ENCODE data around the gene NAT14.

NAT14 gene

DNA sequence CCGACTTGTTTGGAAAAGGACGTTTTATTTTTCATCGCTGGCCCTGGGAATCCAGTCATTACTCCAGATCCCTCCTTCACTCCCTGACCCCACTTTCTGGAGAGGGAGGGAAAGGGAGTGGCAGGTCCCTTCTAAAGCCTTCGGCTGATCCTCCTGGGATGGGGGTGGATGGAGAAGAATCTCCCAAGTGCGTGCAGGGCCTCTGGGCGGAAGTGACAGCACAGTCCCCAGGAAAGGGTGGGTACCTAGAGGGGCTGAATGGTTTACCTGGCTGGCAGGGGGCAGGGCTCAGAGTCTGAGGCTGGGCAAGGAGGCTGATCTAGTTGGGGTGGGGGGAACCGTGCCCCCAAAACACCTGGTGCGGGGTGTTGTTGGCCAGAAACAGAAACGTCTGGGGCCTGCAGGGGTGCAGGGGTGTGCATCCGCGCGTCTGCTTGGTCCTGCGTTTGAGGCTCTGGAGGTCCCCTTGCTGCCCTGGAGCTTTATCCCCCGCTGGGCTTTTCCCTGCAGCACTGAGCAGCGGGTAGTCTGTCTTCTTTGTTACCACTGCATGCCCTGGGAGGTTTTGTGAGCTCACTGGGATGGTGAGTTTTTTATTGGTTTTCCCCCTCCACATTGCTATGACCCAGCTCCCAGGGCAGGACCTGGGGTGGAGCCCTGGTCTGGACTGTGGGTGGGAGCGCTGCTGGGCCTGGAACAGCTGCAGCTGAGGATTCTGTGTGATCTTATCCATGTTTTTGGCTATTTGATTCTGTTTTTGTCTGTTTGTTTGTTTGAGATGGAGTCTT lies 11.6 kb upstream of the NAT14 start:
- no peaks in the 10 kb centered on the region for H3K36me3 ChIP-seq (replicated peaks; ENCODE audit: insufficient read depth, low read length)
- no peak for DNase-seq
- peaks cover 4% of the 10 kb centered on the region for H3F3A ChIP-seq (ENCODE audit: insufficient read depth, low read length)
- H4K20me1 ChIP-seq (ENCODE audit: insufficient read depth, low read length) = no peaks in the 10 kb centered on the region
- H3K9me2 ChIP-seq (replicated peaks; ENCODE audit: insufficient read depth, low read length) = no peaks in the 10 kb centered on the region
- H3K9ac ChIP-seq (ENCODE audit: low read length) = no peak overlapping the region
- no peak overlapping the region for H3K27ac ChIP-seq (ENCODE audit: low read length)
- no peak overlapping the region for H3K4me3 ChIP-seq (ENCODE audit: low read length)
- peaks cover 8% of the 10 kb centered on the region; the same call in 1 of the 2 replicates for H3K4me1 ChIP-seq (ENCODE audit: low read length)
- no peak overlapping the region for H2AFZ ChIP-seq (ENCODE audit: low read length)
- no peak for TF ChIP-seq EZH2phosphoT487 (IDR thresholded peaks at IDR 0.05; ENCODE audit: low read length)
- TF ChIP-seq EZH2 (optimal IDR thresholded peaks at IDR 0.05; ENCODE audit: low read depth, low read length) = no peak
- TF ChIP-seq, protein P1, sequence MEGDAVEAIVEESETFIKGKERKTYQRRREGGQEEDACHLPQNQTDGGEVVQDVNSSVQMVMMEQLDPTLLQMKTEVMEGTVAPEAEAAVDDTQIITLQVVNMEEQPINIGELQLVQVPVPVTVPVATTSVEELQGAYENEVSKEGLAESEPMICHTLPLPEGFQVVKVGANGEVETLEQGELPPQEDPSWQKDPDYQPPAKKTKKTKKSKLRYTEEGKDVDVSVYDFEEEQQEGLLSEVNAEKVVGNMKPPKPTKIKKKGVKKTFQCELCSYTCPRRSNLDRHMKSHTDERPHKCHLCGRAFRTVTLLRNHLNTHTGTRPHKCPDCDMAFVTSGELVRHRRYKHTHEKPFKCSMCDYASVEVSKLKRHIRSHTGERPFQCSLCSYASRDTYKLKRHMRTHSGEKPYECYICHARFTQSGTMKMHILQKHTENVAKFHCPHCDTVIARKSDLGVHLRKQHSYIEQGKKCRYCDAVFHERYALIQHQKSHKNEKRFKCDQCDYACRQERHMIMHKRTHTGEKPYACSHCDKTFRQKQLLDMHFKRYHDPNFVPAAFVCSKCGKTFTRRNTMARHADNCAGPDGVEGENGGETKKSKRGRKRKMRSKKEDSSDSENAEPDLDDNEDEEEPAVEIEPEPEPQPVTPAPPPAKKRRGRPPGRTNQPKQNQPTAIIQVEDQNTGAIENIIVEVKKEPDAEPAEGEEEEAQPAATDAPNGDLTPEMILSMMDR (IDR thresholded peaks at IDR 0.05; ENCODE audit: low read length) = no peak
- no peaks in the 10 kb centered on the region for H3K9me3 ChIP-seq (replicated peaks; ENCODE audit: insufficient read depth, low read length)
- no peak overlapping the region for H3K4me2 ChIP-seq (ENCODE audit: low read depth, low read length)
- peaks cover 9% of the 10 kb centered on the region for H3K79me2 ChIP-seq (ENCODE audit: low read length)
- H3K27me3 ChIP-seq (replicated peaks; ENCODE audit: insufficient read depth, low read length) = 0 out of 2 replicates have a peak, but pooled peaks cover 4% of the 10 kb centered on the region

DNA sequence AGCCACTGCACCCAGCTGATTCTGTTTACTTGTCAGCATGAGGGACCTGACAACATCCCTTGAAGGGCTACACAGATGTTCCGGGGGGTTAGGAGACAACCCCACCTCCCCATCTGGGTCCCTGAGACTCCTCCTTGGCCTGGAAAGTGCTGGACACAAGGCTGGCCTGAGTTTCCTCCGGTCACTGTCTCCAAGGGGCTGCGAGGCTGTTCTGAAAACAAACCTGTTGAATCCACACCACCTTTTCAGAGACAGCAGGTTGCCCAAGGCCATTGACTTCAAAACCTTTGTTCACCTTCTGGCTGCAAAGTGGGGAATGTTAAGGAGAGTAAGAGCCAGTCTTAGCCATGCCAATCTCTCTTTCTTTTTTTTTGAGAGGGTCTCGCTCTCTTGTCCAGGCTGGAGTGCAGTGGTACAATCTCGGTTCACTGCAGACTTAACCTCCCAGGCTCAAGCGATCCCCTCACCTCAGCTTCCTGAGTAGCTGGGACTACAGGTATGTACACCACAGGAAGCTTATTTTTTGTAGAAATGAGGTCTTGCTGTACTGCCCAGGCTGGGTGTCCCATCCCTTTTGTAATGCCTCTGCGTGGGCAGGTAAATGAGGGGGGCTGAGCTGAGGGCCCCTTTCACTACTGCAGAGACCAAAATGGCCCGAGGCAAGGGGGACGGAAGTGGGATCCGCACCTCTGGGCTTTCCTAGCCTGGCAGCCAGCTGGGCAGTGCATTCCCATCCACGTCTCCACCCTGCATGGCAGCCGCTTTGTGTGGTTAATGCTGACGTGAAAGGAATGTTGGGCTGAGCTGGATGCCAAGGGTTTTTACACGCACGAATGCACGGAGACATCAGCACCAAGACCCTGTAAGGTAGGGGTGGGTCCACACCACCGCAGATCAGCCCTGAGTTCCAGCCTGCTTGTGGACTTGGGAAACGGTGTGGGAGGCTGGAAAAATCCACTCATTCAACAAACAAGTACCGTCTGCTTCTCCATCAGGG lies 10.4 kb upstream of the NAT14 start:
- Histone ChIP-seq H3K9ac (ENCODE audit: low read length) (no peak overlapping the region), H3K27ac (ENCODE audit: low read length) (no peak overlapping the region), H3K4me2 (ENCODE audit: low read depth, low read length) (no peak overlapping the region), H3K79me2 (ENCODE audit: low read length) (peaks cover 17% of the 10 kb centered on the region), H3K36me3 (replicated peaks; ENCODE audit: insufficient read depth, low read length) (no peaks in the 10 kb centered on the region), H3K4me3 (ENCODE audit: low read length) (no peak overlapping the region), H3K9me3 (replicated peaks; ENCODE audit: insufficient read depth, low read length) (no peaks in the 10 kb centered on the region), H3K4me1 (ENCODE audit: low read length) (peaks cover 5% of the 10 kb centered on the region; the same call in 1 of the 2 replicates), H2AFZ (ENCODE audit: low read length) (no peak overlapping the region), H3K9me2 (replicated peaks; ENCODE audit: insufficient read depth, low read length) (no peaks in the 10 kb centered on the region), H3K27me3 (replicated peaks; ENCODE audit: insufficient read depth, low read length) (0 out of 2 replicates have a peak, but pooled peaks cover 4% of the 10 kb centered on the region), H3F3A (ENCODE audit: insufficient read depth, low read length) (no peaks in the 10 kb centered on the region), H4K20me1 (ENCODE audit: insufficient read depth, low read length) (no peaks in the 10 kb centered on the region)
- no peak for DNase-seq
- TF ChIP-seq EZH2 (optimal IDR thresholded peaks at IDR 0.05; ENCODE audit: low read depth, low read length) = no peak
- no peak for TF ChIP-seq EZH2phosphoT487 (IDR thresholded peaks at IDR 0.05; ENCODE audit: low read length)

DNA sequence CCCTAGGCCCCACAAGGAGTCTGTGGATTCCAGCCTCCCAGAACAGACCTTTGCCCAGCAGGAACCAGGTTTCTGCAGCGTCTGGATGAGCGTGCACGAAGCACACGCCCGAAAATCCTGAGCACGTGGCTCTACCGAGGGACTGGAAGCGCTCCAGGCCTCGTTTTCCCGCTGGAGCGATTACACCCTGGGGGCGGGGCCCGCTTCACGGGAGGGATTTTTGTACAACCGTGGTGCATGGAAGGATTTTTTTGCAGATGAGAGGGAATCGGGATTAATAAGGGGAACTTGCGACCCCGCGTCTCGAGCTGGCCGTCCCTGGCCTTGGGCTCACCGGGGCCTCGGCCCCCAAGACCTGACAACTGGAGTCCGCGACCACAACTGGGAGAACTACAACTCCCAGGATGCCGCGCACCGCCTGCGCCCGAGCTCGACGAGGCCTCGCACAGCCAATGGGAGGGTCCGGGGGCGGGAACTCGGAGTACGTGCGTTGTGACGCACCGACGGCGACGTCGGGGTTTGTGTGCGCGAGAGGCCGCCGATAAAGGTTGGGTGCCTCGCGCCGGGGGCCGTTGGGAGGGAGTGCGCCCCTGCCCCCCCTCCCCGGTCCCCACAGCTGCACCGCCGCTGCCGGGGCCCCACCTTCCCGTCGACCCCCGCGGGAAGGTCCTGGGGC lies 8.8 kb upstream of the NAT14 start, which contains the start of gene ZNF628:
Gene ZNF628 (plus strand): TSS at position 518 of the 676 bp plus-strand sequence. CDS start 3,294 bp downstream, outside the sequence.
- H3K4me1 ChIP-seq (ENCODE audit: low read length) = peaks cover 5% of the 10 kb centered on the region; the same call in 1 of the 2 replicates
- H2AFZ ChIP-seq (ENCODE audit: low read length) = peak within 1 kb of the TSS; percentile 100
- peaks cover 17% of the 10 kb centered on the region for H3K79me2 ChIP-seq (ENCODE audit: low read length)

More for the DNA sequence above, 8.8 kb upstream of the NAT14 start, which contains the start of gene ZNF628:
- Histone ChIP-seq H3K36me3 (replicated peaks; ENCODE audit: insufficient read depth, low read length) (no peaks in the 10 kb centered on the region), H3F3A (ENCODE audit: insufficient read depth, low read length) (no peaks in the 10 kb centered on the region), H3K4me2 (ENCODE audit: low read depth, low read length) (peak within 1 kb of the TSS; percentile 99), H3K9me2 (replicated peaks; ENCODE audit: insufficient read depth, low read length) (no peaks in the 10 kb centered on the region), H4K20me1 (ENCODE audit: insufficient read depth, low read length) (no peaks in the 10 kb centered on the region), H3K9me3 (replicated peaks; ENCODE audit: insufficient read depth, low read length) (no peaks in the 10 kb centered on the region), H3K9ac (ENCODE audit: low read length) (peak within 1 kb of the TSS; percentile 61), H3K27me3 (replicated peaks; ENCODE audit: insufficient read depth, low read length) (no peaks in the 10 kb centered on the region), H3K27ac (ENCODE audit: low read length) (peak within 1 kb of the TSS; percentile 52; the same call in 1 of the 2 replicates), H3K4me3 (ENCODE audit: low read length) (peak within 1 kb of the TSS; percentile 76)
- TF ChIP-seq, protein P1 (IDR thresholded peaks at IDR 0.05; ENCODE audit: low read length) = no peak
- TF ChIP-seq EZH2phosphoT487 (IDR thresholded peaks at IDR 0.05; ENCODE audit: low read length) (no peak), EZH2 (optimal IDR thresholded peaks at IDR 0.05; ENCODE audit: low read depth, low read length) (no peak)
- peak; percentile 99 for DNase-seq

Data from MM.1S (cell line).